Astrocyte of the hippocampus (primary cell): ENCODE results near the gene CLEC16A.

Experiments
- DNase-seq: peaks from one replicate; pipeline ENCODE4 v3.0.0; 2011; ENCODE audit warnings: low read depth, low spot score

The CLEC16A gene

GRCh38 chr16:11121083-11121608 lies 176.8 kb downstream of the CLEC16A start:
- no peak for DNase-seq

GRCh38 chr16:11121914-11122692 lies 177.7 kb downstream of the CLEC16A start:
- no peak for DNase-seq

- no peak for DNase-seq
Observed at GRCh38 chr16:11123666-11124065, 179.3 kb downstream of the CLEC16A start.

- no peak for DNase-seq
Observed at GRCh38 chr16:11125936-11126335, 181.6 kb downstream of the CLEC16A start.

- no peak for DNase-seq
Observed at GRCh38 chr16:11126399-11127054, 182.2 kb downstream of the CLEC16A start.

- DNase-seq, result no peak
Observed at GRCh38 chr16:11127610-11128195, 183.3 kb downstream of the CLEC16A start.

GRCh38 chr16:11128211-11129141 lies 184.1 kb downstream of the CLEC16A start:
- DNase-seq, result no peak

GRCh38 chr16:11129378-11129781 lies 185.0 kb downstream of the CLEC16A start:
- no peak for DNase-seq

- no peak for DNase-seq
Observed at GRCh38 chr16:11130978-11131665, 186.8 kb downstream of the CLEC16A start.

- DNase-seq, result no peak
Observed at GRCh38 chr16:11131706-11132105, 187.3 kb downstream of the CLEC16A start.

- peak; percentile 96 for DNase-seq
Observed at GRCh38 chr16:11133344-11133943, 189.1 kb downstream of the CLEC16A start.

GRCh38 chr16:11134722-11135463 lies 190.5 kb downstream of the CLEC16A start:
- no peak for DNase-seq

- no peak for DNase-seq
Observed at GRCh38 chr16:11135464-11135973, 191.2 kb downstream of the CLEC16A start.

GRCh38 chr16:11136600-11136999 lies 192.2 kb downstream of the CLEC16A start:
- DNase-seq, result peak; percentile 52

- DNase-seq, result no peak
Observed at GRCh38 chr16:11138022-11138768, 193.8 kb downstream of the CLEC16A start.

- no peak for DNase-seq
Observed at GRCh38 chr16:11138769-11139325, 194.5 kb downstream of the CLEC16A start.

- no peak for DNase-seq
Observed at GRCh38 chr16:11139326-11140097, 195.1 kb downstream of the CLEC16A start.

GRCh38 chr16:11140098-11140375 lies 195.7 kb downstream of the CLEC16A start:
- no peak for DNase-seq
